ENCODE measurements around the gene METRNL.
"Not testable (repeated sequence)": the region's sequence is repeated elsewhere in the genome, so short reads cannot be mapped to it uniquely, and the experiment has no call there.

Gene METRNL, protein sequence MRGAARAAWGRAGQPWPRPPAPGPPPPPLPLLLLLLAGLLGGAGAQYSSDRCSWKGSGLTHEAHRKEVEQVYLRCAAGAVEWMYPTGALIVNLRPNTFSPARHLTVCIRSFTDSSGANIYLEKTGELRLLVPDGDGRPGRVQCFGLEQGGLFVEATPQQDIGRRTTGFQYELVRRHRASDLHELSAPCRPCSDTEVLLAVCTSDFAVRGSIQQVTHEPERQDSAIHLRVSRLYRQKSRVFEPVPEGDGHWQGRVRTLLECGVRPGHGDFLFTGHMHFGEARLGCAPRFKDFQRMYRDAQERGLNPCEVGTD

DNA sequence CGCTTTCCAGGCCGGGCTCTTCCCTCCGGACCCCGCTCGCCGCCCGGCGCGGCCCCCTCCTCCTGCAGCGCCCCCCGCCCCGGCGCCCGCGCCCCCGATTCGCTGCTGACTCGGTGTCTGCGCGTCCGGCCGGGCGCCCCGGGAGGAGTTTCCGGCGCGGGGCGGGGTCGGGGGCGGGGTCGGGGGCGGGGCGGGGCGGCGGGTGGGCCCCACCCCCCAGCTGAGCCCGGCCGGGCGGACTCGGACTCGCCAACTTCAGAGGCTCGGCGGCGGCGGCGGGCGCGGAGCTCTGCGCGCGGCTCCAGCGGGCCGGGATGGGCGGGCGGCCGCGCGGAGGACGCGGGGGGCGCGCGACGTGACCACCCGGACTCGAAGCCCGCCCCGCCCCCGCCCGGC lies at the start of gene METRNL:
METRNL (plus strand) TSS at position 258 of the 396 bp plus-strand sequence. CDS start 207 bp downstream, outside the sequence.
- no peak within 1 kb of the TSS for H3K27ac ChIP-seq
- TF ChIP-seq ZFX (IDR thresholded peaks at IDR 0.05; ENCODE audit: borderline replicate concordance), result no peak
- TF ChIP-seq, protein P1, sequence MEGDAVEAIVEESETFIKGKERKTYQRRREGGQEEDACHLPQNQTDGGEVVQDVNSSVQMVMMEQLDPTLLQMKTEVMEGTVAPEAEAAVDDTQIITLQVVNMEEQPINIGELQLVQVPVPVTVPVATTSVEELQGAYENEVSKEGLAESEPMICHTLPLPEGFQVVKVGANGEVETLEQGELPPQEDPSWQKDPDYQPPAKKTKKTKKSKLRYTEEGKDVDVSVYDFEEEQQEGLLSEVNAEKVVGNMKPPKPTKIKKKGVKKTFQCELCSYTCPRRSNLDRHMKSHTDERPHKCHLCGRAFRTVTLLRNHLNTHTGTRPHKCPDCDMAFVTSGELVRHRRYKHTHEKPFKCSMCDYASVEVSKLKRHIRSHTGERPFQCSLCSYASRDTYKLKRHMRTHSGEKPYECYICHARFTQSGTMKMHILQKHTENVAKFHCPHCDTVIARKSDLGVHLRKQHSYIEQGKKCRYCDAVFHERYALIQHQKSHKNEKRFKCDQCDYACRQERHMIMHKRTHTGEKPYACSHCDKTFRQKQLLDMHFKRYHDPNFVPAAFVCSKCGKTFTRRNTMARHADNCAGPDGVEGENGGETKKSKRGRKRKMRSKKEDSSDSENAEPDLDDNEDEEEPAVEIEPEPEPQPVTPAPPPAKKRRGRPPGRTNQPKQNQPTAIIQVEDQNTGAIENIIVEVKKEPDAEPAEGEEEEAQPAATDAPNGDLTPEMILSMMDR (IDR thresholded peaks at IDR 0.05), result no peak

DNA sequence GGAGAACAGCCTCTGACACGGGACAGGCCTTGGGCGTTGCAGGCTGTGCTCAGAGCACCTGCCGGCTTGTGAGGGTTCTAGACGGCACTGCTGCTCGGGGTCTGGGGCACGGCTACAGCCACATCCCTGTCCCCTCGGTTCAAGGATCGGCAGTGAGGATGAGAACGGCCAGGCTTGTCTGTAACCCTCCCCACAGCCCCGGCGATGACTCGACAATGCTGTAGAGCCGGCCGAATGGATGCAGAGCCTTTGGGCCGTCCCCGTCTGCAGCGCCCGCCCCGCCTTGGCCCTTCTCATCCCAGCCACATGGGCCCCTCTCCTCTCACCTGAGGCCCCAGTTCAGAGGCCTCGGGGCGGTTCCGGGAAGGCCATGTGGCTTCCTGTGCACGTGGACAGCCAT lies 49.0 kb upstream of the METRNL start:
- TF ChIP-seq, protein P1 (IDR thresholded peaks at IDR 0.05), result no peak
- TF ChIP-seq ZFX (IDR thresholded peaks at IDR 0.05; ENCODE audit: borderline replicate concordance), result no peak
- no peak overlapping the region for H3K27ac ChIP-seq

- no peak overlapping the region for H3K27ac ChIP-seq
- TF ChIP-seq, protein P1 (IDR thresholded peaks at IDR 0.05), result no peak
- no peak for TF ChIP-seq ZFX (IDR thresholded peaks at IDR 0.05; ENCODE audit: borderline replicate concordance)
Observed at GRCh38 chr17:83031321-83031945, 48.0 kb upstream of the METRNL start.

GRCh38 chr17:83031946-83032451 lies 47.4 kb upstream of the METRNL start:
- not testable (repeated sequence) for H3K27ac ChIP-seq

GRCh38 chr17:83032781-83033180 lies 46.6 kb upstream of the METRNL start:
- no peak overlapping the region for H3K27ac ChIP-seq
- TF ChIP-seq, protein P1 (IDR thresholded peaks at IDR 0.05), result no peak
- TF ChIP-seq ZFX (IDR thresholded peaks at IDR 0.05; ENCODE audit: borderline replicate concordance), result no peak

DNA sequence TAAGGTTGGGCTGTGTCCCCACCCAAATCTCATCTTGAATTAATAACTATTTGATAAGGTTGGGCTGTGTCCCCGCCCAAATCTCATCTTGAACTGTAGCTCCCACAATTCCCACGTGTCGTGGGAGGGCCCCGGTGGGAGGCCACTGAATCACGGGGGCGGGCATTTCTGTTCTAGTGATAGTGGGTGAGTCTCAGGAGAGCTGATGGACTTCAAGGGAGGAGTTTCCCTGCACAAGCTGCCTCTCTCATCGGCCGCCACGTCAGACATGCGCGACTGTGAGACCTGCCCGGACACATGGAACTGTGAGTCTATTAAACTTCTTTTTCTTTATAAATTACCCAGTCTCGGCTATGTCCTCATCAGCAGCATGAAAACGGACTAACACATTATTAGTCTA lies 44.9 kb upstream of the METRNL start:
- H3K27ac ChIP-seq, result no peak overlapping the region
- no peak for TF ChIP-seq ZFX (IDR thresholded peaks at IDR 0.05; ENCODE audit: borderline replicate concordance)
- TF ChIP-seq, protein P1 (IDR thresholded peaks at IDR 0.05), result no peak

DNA sequence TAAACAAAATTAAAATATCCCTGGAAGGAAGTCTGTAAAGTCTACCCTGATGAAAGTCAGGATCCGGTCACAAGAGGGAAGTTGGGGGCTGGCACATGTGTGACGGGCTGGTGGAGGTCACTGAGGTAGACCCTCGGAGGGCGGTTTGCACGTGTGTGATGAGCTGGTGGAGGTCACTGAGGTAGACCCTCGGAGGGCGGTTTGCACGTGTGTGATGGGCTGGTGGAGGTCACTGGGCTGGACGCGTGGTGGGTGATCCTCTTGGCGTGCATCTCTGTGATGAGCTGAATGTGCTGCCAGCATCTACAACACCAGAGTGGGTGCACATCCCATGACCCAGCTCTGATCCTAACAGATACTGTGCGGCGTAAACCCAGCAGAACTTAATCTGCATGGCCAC lies 43.7 kb upstream of the METRNL start:
- TF ChIP-seq ZFX (IDR thresholded peaks at IDR 0.05; ENCODE audit: borderline replicate concordance), result no peak
- TF ChIP-seq, protein P1 (IDR thresholded peaks at IDR 0.05), result no peak
- H3K27ac ChIP-seq, result no peak overlapping the region

Measured in 22Rv1 (cell line).